CD14-positive monocyte (primary cell): ENCODE measurements around the gene NELL1. TPM values are rescaled to one million over a fixed set of nuclear protein-coding genes. Genes with fewer than 3 reads are reported as not detected.

Experiments
- DNase-seq, 3 donors: peaks; one replicate each; pipeline ENCODE4 v3.0.0-alpha.2; 2011 to 2022
- H2AFZ ChIP-seq: 2 replicates; pipeline ENCODE4 v1.6.0; 2012; ENCODE audit warnings: mild to moderate bottlenecking, low read depth, low read length, inconsistent platforms; ENCODE audit not compliant: insufficient read depth, poor library complexity, severe bottlenecking
- H3K27ac ChIP-seq, 2 donors: 1 replicate in 1 of 2; 2 replicates in 1 of 2; pipeline ENCODE4 v1.5.1; 2012 to 2013; ENCODE audit warnings: low read length in 2 of 2, control low read depth in 1 of 2, inconsistent platforms in 1 of 2, low read depth in 1 of 2, mild to moderate bottlenecking in 1 of 2
- H3K27me3 ChIP-seq, 2 donors: one replicate each; pipeline versions ENCODE4 v1.6.0 to v1.6.1; 2011 to 2013; ENCODE audit warnings: low read length in 2 of 2; ENCODE audit not compliant: control insufficient read depth in 2 of 2, insufficient read depth in 2 of 2
- H3K36me3 ChIP-seq, 2 donors: replicated peaks in 1 of 2; 1 replicate in 1 of 2; 2 replicates in 1 of 2; pipeline versions ENCODE4 v1.5.1 to v1.6.1; 2012 to 2013; ENCODE audit warnings: low read length in 2 of 2, control low read depth in 1 of 2, inconsistent platforms in 1 of 2, mild to moderate bottlenecking in 1 of 2; ENCODE audit not compliant: insufficient read depth in 2 of 2, control insufficient read depth in 1 of 2
- H3K4me1 ChIP-seq, 2 donors: 1 replicate in 1 of 2; 2 replicates in 1 of 2; pipeline versions ENCODE4 v1.5.1 to v1.6.1; 2012 to 2013; ENCODE audit warnings: low read length in 2 of 2, control low read depth in 1 of 2, inconsistent platforms in 1 of 2, mild to moderate bottlenecking in 1 of 2, moderate library complexity in 1 of 2; ENCODE audit not compliant: insufficient read depth in 2 of 2, control insufficient read depth in 1 of 2
- H3K4me2 ChIP-seq: replicated peaks from 2 replicates; pipeline ENCODE3; 2012; ENCODE audit warnings: low read length, moderate library complexity, mild to moderate bottlenecking; ENCODE audit not compliant: poor library complexity, severe bottlenecking; ENCODE audit errors: extremely low read depth
- H3K4me3 ChIP-seq, 3 experiments: fragments of 200-600 bp in 1 of 3; sonication (generic) in 1 of 3; replicated peaks in 1 of 3; 1 replicate in 2 of 3; 2 replicates in 1 of 3; pipeline ENCODE4 v1.5.1; 2011 to 2013; ENCODE audit warnings: low read length in 3 of 3, mild to moderate bottlenecking in 3 of 3, control low read depth in 2 of 3, low read depth in 2 of 3, inconsistent platforms in 1 of 3, moderate library complexity in 1 of 3
- H3K79me2 ChIP-seq: 2 replicates; pipeline ENCODE4 v1.6.0; 2012; ENCODE audit warnings: mild to moderate bottlenecking, control low read depth, inconsistent platforms, low read length, moderate library complexity; ENCODE audit not compliant: insufficient read depth
- H3K9ac ChIP-seq: 2 replicates; pipeline ENCODE4 v1.6.0; 2017; ENCODE audit warnings: low read length, mild to moderate bottlenecking; ENCODE audit not compliant: insufficient read depth, poor library complexity, severe bottlenecking
- H3K9me3 ChIP-seq, 2 donors: replicated peaks in 1 of 2; 1 replicate in 1 of 2; 2 replicates in 1 of 2; pipeline versions ENCODE4 v1.5.1 to v1.6.1; 2012 to 2013; ENCODE audit warnings: low read length in 2 of 2, control low read depth in 1 of 2; ENCODE audit not compliant: control insufficient read depth in 1 of 2, insufficient read depth in 1 of 2
- H4K20me1 ChIP-seq: 2 replicates; pipeline ENCODE4 v1.6.0; 2012; ENCODE audit warnings: mild to moderate bottlenecking, low read length, control low read depth, moderate library complexity; ENCODE audit not compliant: insufficient read depth
- H3K27ac Mint-ChIP-seq, 7 donors: one replicate each; pipeline ENCODE4 v1.8.0; 2020; ENCODE audit warnings: mild to moderate bottlenecking in 7 of 7, mixed read lengths in 7 of 7, moderate library complexity in 6 of 7, inconsistent platforms in 2 of 7
- H3K27me3 Mint-ChIP-seq, 3 donors: one replicate each; pipeline ENCODE4 v1.8.0; 2021 to 2022; ENCODE audit warnings: low read depth in 3 of 3, mild to moderate bottlenecking in 3 of 3, mixed read lengths in 3 of 3, moderate library complexity in 3 of 3, inconsistent platforms in 1 of 3
- H3K36me3 Mint-ChIP-seq, 2 donors: one replicate each; pipeline ENCODE4 v1.8.0; 2020; ENCODE audit warnings: mixed read lengths in 2 of 2, inconsistent platforms in 1 of 2, mild to moderate bottlenecking in 1 of 2
- H3K4me1 Mint-ChIP-seq: one replicate; pipeline ENCODE4 v1.8.0; 2020; ENCODE audit warnings: mild to moderate bottlenecking, mixed read lengths
- H3K4me3 Mint-ChIP-seq, 2 donors: one replicate each; pipeline ENCODE4 v1.8.0; 2020; ENCODE audit warnings: mild to moderate bottlenecking in 2 of 2, mixed read lengths in 2 of 2, moderate library complexity in 1 of 2
- H3K9me3 Mint-ChIP-seq, 7 donors: one replicate each; pipeline ENCODE4 v1.8.0; 2020 to 2022; ENCODE audit warnings: mixed read lengths in 7 of 7, mild to moderate bottlenecking in 6 of 7, moderate library complexity in 6 of 7, inconsistent platforms in 2 of 7
- WGBS: methylation state at CpG from one replicate; pipeline ENCODE4 v1.1.5; 2013; ENCODE audit warnings: missing lambda C conversion rate; ENCODE audit not compliant: insufficient coverage; 5-methylcytosine and 5-hydroxymethylcytosine counted together
- intact Hi-C, 2 donors: fragments of 100-400 bp; cut with micrococcal nuclease; formaldehyde crosslinking; loops; one replicate each; pipeline versions ENCODE4 v1.15.0 to v1.15.1; 2023
- polyA plus RNA-seq, 3 donors: library from polyadenylated mRNA; depleted of rRNA in 1 of 3; unstranded in 2 of 3; stranded (reverse) in 1 of 3; fragments of 300-500 nt in 2 of 3; fragments of >200 nt in 1 of 3; fragmentation: Illumina TruSeq in 2 of 3; gene quantifications; 1 replicate in 2 of 3; 2 replicates in 1 of 3; pipeline ENCODE4 v1.2.3, GENCODE V29; 2012 to 2021
- TF ChIP-seq, protein P1 (sequence below): fragments of 200-600 bp; IDR thresholded peaks from one replicate; pipeline ENCODE4 v1.8.0; 2022; ENCODE audit warnings: antibody characterized with exemption, mild to moderate bottlenecking

The NELL1 gene
- polyA plus RNA-seq, 3 donors, result not detected

DNA sequence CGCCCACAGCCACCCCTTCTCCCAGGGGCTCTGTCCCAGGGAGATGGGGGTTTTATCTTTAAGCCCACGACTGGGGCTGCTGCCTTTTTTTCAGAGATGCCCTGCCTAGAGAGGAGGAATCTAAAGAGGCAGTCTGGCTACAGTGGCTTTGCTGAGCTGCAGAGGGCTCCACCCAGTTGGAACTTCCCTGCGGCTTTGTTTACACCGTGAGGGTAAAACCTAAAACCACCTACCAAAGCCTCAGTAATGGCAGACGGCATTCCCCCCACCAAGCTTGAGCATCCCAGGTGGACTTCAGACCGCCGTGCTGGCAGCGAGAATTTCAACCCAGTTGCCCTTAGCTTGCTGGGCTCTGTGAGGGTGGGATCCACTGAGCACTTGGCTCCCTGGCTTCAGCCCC is 535.8 kb downstream of the NELL1 start:
- Mint-ChIP-seq H3K27ac (no peak overlapping the region), H3K27me3 (peaks cover 0 to 2% (median 0%) of the 10 kb centered on the region in 3 donors), H3K9me3 (peaks cover 3 to 19% (median 10%) of the 10 kb centered on the region in 7 donors), H3K4me1 (no peaks in the 10 kb centered on the region), H3K36me3 (no peaks in the 10 kb centered on the region), H3K4me3 (no peak overlapping the region)
- 93% methylated on average over 3 of the region's 8 CpGs for WGBS
- H3K27me3 ChIP-seq, result no peaks in the 10 kb centered on the region
- H3K9me3 ChIP-seq, result peaks cover 0 to 9% of the 10 kb centered on the region in 2 donors
- intact Hi-C loops, result no loop called here
- H3K79me2 ChIP-seq, result no peaks in the 10 kb centered on the region
- H2AFZ ChIP-seq, result no peak overlapping the region
- no peak overlapping the region for H3K4me3 ChIP-seq
- TF ChIP-seq, protein P1, sequence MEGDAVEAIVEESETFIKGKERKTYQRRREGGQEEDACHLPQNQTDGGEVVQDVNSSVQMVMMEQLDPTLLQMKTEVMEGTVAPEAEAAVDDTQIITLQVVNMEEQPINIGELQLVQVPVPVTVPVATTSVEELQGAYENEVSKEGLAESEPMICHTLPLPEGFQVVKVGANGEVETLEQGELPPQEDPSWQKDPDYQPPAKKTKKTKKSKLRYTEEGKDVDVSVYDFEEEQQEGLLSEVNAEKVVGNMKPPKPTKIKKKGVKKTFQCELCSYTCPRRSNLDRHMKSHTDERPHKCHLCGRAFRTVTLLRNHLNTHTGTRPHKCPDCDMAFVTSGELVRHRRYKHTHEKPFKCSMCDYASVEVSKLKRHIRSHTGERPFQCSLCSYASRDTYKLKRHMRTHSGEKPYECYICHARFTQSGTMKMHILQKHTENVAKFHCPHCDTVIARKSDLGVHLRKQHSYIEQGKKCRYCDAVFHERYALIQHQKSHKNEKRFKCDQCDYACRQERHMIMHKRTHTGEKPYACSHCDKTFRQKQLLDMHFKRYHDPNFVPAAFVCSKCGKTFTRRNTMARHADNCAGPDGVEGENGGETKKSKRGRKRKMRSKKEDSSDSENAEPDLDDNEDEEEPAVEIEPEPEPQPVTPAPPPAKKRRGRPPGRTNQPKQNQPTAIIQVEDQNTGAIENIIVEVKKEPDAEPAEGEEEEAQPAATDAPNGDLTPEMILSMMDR, result no peak
- H3K9ac ChIP-seq, result no peak overlapping the region
- H3K4me1 ChIP-seq, result no peaks in the 10 kb centered on the region
- DNase-seq, result no peak
- H3K4me2 ChIP-seq, result no peak overlapping the region
- no peaks in the 10 kb centered on the region for H4K20me1 ChIP-seq
- no peaks in the 10 kb centered on the region for H3K36me3 ChIP-seq
- H3K27ac ChIP-seq, result no peak overlapping the region

DNA sequence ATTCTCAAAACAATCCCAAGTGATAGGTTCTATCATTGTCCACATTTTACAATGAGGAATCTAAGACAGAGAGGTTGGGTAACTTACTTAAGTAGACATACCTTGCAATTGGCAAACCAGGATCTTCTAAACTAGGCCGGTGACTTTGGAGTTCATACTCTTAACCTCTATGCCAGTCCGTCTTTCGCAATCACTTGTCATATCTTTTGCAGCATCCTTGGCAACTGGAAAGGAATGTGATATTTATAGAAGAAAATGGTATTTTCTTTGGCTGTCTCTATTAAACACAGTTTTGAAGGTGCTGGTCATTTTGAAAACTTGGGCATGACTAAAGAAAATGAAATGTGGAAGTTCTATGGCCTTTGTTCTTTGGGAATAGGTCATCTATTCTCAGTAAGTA is 556.5 kb downstream of the NELL1 start:
- Mint-ChIP-seq H3K4me3 (no peak overlapping the region), H3K4me1 (no peaks in the 10 kb centered on the region), H3K36me3 (no peaks in the 10 kb centered on the region), H3K27ac (no peak overlapping the region), H3K27me3 (no peaks in the 10 kb centered on the region), H3K9me3 (peaks cover 2 to 14% (median 7%) of the 10 kb centered on the region in 7 donors)
- Histone ChIP-seq H3K27ac (no peak overlapping the region), H3K4me3 (no peak overlapping the region), H3K4me1 (no peaks in the 10 kb centered on the region), H3K9ac (no peak overlapping the region), H3K4me2 (no peak overlapping the region), H3K27me3 (no peaks in the 10 kb centered on the region), H3K36me3 (no peaks in the 10 kb centered on the region), H2AFZ (no peak overlapping the region), H3K9me3 (peaks cover 9 to 13% of the 10 kb centered on the region in 2 donors), H4K20me1 (no peaks in the 10 kb centered on the region), H3K79me2 (no peaks in the 10 kb centered on the region)
- no peak for DNase-seq
- intact Hi-C loops, result no loop called here
- TF ChIP-seq, protein P1, result no peak
- WGBS, result no CpG with 5 or more reads among the region's 3 CpGs
